GM19452 (cell line): ENCODE data around the gene VIPR1.

Experiments
- ATAC-seq: cut with Tn5 transposase; IDR thresholded peaks from one replicate; pipeline ENCODE4 v1.9.1; 2021; ENCODE audit not compliant: unreplicated experiment

Gene VIPR1

GRCh38 chr3:42502429-42503250 is at the start of gene VIPR1:
VIPR1 (plus strand) TSS chr3:42502643; CDS start chr3:42502736, 93 bp downstream.
- ATAC-seq, result peak; percentile 95

- ATAC-seq, result no peak
These were observed 46.2 kb upstream of the VIPR1 start for GRCh38 chr3:42456211-42456610.

- ATAC-seq, result no peak
These were observed 43.3 kb upstream of the VIPR1 start for GRCh38 chr3:42459151-42459550.

GRCh38 chr3:42461762-42462161 is 40.7 kb upstream of the VIPR1 start:
- no peak for ATAC-seq

- ATAC-seq, result no peak
These were observed 39.4 kb upstream of the VIPR1 start for GRCh38 chr3:42463093-42463492.

- ATAC-seq, result no peak
These were observed 34.3 kb upstream of the VIPR1 start for GRCh38 chr3:42468111-42468510.

- no peak for ATAC-seq
These were observed 29.9 kb upstream of the VIPR1 start for GRCh38 chr3:42472555-42472954.

- no peak for ATAC-seq
These were observed 29.1 kb upstream of the VIPR1 start for GRCh38 chr3:42473083-42473932.

- ATAC-seq, result no peak
These were observed 26.0 kb upstream of the VIPR1 start for GRCh38 chr3:42476225-42477125.

- no peak for ATAC-seq
These were observed 24.7 kb upstream of the VIPR1 start for GRCh38 chr3:42477696-42478095.

- no peak for ATAC-seq
These were observed 23.6 kb upstream of the VIPR1 start for GRCh38 chr3:42478830-42479229.

- no peak for ATAC-seq
These were observed 15.5 kb upstream of the VIPR1 start for GRCh38 chr3:42486814-42487565.

- ATAC-seq, result no peak
These were observed 13.8 kb upstream of the VIPR1 start for GRCh38 chr3:42488687-42489086.

GRCh38 chr3:42489116-42489936 is 13.1 kb upstream of the VIPR1 start:
- no peak for ATAC-seq

GRCh38 chr3:42489937-42490227 is 12.6 kb upstream of the VIPR1 start:
- ATAC-seq, result peak; percentile 19

- peak; percentile 99 for ATAC-seq
These were observed 12.2 kb upstream of the VIPR1 start for GRCh38 chr3:42490243-42490642.

GRCh38 chr3:42491881-42492507 is 10.4 kb upstream of the VIPR1 start:
- ATAC-seq, result no peak

GRCh38 chr3:42492508-42493080 is 9.8 kb upstream of the VIPR1 start:
- no peak for ATAC-seq
